ENCODE data around the gene TPSD1. TPM values are rescaled to one million over a fixed set of nuclear protein-coding genes. Genes with fewer than 3 reads are reported as not detected.
A peak's percentile ranks its signal among the peaks of the same experiment; 100 is the strongest.

The TPSD1 gene
- total and polyA plus RNA-seq, 2 donors from 2014 or later: 7.9 TPM; not detected in 1

DNA sequence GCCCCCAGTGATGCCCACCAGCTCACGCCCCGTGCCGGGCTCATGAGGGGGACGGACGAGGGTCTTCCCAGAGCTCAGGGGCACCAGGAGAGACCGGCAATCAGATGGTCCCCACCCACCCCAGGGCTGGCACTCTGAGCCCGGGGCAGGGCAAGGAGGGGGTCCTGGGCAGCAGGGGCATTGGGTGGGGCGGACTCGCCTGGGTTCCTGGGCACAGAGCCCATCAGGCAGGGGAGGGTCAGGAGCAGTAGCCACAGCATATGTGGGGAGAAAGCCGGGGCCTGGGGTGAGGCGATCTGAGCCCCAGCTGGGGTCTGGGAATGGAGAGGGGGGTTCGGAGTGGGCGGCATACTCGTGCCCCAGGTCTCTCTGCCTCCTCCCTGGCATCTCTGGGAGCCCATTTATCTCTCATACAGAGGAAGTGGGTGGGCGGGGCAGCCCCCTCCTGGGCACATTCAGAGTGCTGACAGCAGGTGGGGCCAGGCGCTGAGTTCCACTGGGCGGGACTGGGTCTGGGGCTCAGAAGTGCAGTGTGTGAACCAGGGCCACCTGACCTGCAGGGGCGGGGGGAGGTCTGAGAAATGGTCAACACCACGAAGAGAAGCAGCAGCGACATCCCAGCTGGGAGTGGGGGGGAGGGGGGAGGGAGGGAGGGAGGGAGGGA, 33.1 kb downstream of the TPSD1 start:
- no peaks in the 10 kb centered on the region for H3K36me3 ChIP-seq (ENCODE audit: control insufficient read depth in 2 of 3, insufficient read depth in 3 of 3, low read length in 3 of 3)
- H3K9me3 ChIP-seq (ENCODE audit: control insufficient read depth in 2 of 3, insufficient read depth in 1 of 3, low read length in 3 of 3): no peaks in the 10 kb centered on the region
- DNase-seq (peak in 1 of 5 donors; percentile 40), FAIRE-seq (no peak)
- no peak overlapping the region for H3K9ac ChIP-seq (ENCODE audit: low read length in 3 of 3)
- peaks cover 13% of the 10 kb centered on the region for H3K27me3 ChIP-seq (ENCODE audit: control insufficient read depth, insufficient read depth, low read length)
- no peak for TF ChIP-seq CTCF (IDR thresholded peaks at IDR 0.05; ENCODE audit: borderline replicate concordance, extremely low read depth, insufficient read depth)
- peaks cover 0 to 4% (median 0%) of the 10 kb centered on the region in 3 donors for H3K4me1 ChIP-seq (ENCODE audit: control insufficient read depth in 2 of 3, insufficient read depth in 2 of 3, low read depth in 1 of 3, low read length in 3 of 3)
- H3K27ac ChIP-seq (ENCODE audit: low read depth in 2 of 2, low read length in 2 of 2): no peak overlapping the region
- intact Hi-C loops (cut with DNase I): no loop called here
- no peak overlapping the region for H3K4me3 ChIP-seq (ENCODE audit: low read length in 3 of 3)

DNA sequence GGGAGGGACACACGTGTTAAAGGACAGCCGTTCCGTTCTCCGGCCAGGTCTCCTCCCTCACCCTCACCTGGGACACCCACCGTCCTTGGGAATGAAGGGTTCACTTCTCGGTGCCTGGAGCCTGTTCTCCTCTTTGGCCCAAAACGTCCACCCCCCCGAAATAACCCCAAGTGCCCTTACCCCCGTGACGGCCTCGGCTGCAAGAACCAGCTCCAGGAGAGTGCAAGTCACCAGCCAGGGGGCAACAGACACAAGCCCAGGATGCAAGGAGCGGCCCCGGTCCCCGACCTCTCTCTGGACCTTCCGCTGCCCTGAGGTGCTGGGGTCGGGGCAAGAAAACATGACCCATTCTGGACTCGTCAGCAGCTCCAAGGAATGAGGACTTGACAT, 33.6 kb downstream of the TPSD1 start:
- intact Hi-C loops (cut with DNase I): no loop called here
- peaks cover 13% of the 10 kb centered on the region for H3K27me3 ChIP-seq (ENCODE audit: control insufficient read depth, insufficient read depth, low read length)
- FAIRE-seq: no peak

GRCh38 chr16:1290063-1290501, 34.2 kb downstream of the TPSD1 start:
- no peak overlapping the region for H3K27ac ChIP-seq (ENCODE audit: low read depth in 2 of 2, low read length in 2 of 2)
- no peak for TF ChIP-seq CTCF (IDR thresholded peaks at IDR 0.05; ENCODE audit: borderline replicate concordance, extremely low read depth, insufficient read depth)
- no peaks in the 10 kb centered on the region for H3K9me3 ChIP-seq (ENCODE audit: control insufficient read depth in 2 of 3, insufficient read depth in 1 of 3, low read length in 3 of 3)
- H3K4me3 ChIP-seq (ENCODE audit: low read length in 3 of 3): no peak overlapping the region
- H3K4me1 ChIP-seq (ENCODE audit: control insufficient read depth in 2 of 3, insufficient read depth in 2 of 3, low read depth in 1 of 3, low read length in 3 of 3): peaks cover 0 to 4% (median 0%) of the 10 kb centered on the region in 3 donors
- H3K36me3 ChIP-seq (ENCODE audit: control insufficient read depth in 2 of 3, insufficient read depth in 3 of 3, low read length in 3 of 3): no peaks in the 10 kb centered on the region
- FAIRE-seq: no peak
- intact Hi-C loops (cut with DNase I): no loop called here
- no peak overlapping the region for H3K9ac ChIP-seq (ENCODE audit: low read length in 3 of 3)
- DNase-seq: peak in 1 of 5 donors; percentile 72
- H3K27me3 ChIP-seq (ENCODE audit: control insufficient read depth, insufficient read depth, low read length): peaks cover 13% of the 10 kb centered on the region

More for the DNA sequence above, 33.6 kb downstream of the TPSD1 start:
- Histone ChIP-seq H3K9me3 (ENCODE audit: control insufficient read depth in 2 of 3, insufficient read depth in 1 of 3, low read length in 3 of 3) (no peaks in the 10 kb centered on the region), H3K4me1 (ENCODE audit: control insufficient read depth in 2 of 3, insufficient read depth in 2 of 3, low read depth in 1 of 3, low read length in 3 of 3) (peaks cover 0 to 4% (median 0%) of the 10 kb centered on the region in 3 donors), H3K27ac (ENCODE audit: low read depth in 2 of 2, low read length in 2 of 2) (no peak overlapping the region), H3K9ac (ENCODE audit: low read length in 3 of 3) (no peak overlapping the region), H3K36me3 (ENCODE audit: control insufficient read depth in 2 of 3, insufficient read depth in 3 of 3, low read length in 3 of 3) (no peaks in the 10 kb centered on the region), H3K4me3 (ENCODE audit: low read length in 3 of 3) (no peak overlapping the region)
- no peak for TF ChIP-seq CTCF (IDR thresholded peaks at IDR 0.05; ENCODE audit: borderline replicate concordance, extremely low read depth, insufficient read depth)
- peak in 1 of 5 donors; percentile 69 for DNase-seq

All from kidney (tissue), 14 donors.